Measurements from ENCODE around the gene SPARCL1.

SPARCL1 gene

DNA sequence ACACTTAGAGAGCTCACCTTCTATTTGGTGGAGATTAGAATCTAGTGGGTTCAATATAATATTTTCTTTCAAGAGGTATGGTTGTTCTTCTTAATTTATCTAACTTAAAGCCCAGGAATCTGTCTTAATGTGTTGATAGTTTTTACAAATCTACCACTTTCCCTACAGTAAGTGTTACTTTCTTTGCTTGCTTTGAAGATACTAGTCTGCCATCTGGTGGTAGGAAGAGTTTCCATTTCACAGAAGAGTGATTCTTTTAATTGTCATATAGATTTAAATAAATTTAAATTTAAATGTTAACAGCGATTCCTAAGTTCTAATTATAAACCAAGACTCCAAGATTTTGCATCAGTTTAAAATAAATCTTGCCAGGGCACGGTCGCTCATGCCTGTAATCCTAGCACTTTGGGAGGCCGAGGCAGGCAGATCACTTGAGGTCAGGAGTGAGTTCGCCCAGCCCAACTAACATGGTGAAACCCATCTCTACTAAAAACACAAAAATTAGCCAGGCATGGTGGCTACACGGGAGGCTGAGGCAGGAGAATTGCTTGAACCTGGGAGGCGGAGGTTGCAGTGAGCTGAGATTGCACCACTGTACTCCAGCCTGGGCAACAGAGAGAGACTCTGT, 63.3 kb downstream of the SPARCL1 start:
- TF ChIP-seq, protein P1, sequence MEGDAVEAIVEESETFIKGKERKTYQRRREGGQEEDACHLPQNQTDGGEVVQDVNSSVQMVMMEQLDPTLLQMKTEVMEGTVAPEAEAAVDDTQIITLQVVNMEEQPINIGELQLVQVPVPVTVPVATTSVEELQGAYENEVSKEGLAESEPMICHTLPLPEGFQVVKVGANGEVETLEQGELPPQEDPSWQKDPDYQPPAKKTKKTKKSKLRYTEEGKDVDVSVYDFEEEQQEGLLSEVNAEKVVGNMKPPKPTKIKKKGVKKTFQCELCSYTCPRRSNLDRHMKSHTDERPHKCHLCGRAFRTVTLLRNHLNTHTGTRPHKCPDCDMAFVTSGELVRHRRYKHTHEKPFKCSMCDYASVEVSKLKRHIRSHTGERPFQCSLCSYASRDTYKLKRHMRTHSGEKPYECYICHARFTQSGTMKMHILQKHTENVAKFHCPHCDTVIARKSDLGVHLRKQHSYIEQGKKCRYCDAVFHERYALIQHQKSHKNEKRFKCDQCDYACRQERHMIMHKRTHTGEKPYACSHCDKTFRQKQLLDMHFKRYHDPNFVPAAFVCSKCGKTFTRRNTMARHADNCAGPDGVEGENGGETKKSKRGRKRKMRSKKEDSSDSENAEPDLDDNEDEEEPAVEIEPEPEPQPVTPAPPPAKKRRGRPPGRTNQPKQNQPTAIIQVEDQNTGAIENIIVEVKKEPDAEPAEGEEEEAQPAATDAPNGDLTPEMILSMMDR (IDR thresholded peaks at IDR 0.05), result peak; percentile 84
- TF ChIP-seq ZFX (IDR thresholded peaks at IDR 0.05; ENCODE audit: borderline replicate concordance), result no peak
- H3K27ac ChIP-seq, result no peak overlapping the region

DNA sequence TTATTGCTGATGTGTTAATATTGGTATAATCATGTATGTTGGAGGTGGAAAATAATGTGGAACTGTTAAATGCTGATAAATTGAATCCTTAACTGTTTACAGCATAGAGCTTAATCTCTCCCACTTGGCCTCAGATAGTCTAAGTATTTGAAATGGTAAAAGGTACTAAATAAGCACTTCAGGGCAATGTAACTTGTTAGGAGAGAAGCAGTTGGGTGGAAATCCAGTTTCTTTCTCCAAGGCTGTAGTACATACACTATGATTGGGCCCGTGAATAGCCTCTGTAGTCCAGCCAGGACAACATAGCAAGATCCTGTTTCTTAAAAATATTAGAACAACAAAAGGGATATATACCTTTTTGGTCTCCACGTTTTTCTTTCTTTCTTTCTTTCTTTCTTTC, 67.1 kb downstream of the SPARCL1 start:
- 0 out of 2 replicates have a peak overlapping the region, but pooled peaks have one; percentile 3 for H3K27ac ChIP-seq
- TF ChIP-seq ZFX (IDR thresholded peaks at IDR 0.05; ENCODE audit: borderline replicate concordance), result no peak
- TF ChIP-seq, protein P1 (IDR thresholded peaks at IDR 0.05), result no peak

DNA sequence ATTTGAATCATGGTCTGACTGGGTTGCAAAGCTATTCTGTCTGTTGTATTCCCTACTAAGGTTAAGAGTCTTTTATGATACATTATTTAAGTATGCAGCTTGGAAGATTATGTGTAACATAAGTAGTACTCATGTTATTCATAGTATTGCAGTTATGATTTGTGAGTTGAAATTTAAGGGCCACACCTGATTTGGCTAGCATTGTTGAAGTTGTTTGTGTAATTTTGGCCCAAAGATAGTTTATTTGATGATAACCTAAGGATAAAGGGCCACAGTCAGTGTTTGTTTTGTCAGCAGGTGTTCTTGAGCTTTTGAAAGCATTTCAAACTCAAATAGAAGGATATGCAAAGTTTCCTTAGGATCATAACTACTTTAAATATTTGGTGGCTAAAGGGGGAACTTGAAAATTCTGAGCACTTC, 67.9 kb downstream of the SPARCL1 start:
- peak overlapping the region; percentile 3 for H3K27ac ChIP-seq
- no peak for TF ChIP-seq ZFX (IDR thresholded peaks at IDR 0.05; ENCODE audit: borderline replicate concordance)
- TF ChIP-seq, protein P1 (IDR thresholded peaks at IDR 0.05), result no peak

DNA sequence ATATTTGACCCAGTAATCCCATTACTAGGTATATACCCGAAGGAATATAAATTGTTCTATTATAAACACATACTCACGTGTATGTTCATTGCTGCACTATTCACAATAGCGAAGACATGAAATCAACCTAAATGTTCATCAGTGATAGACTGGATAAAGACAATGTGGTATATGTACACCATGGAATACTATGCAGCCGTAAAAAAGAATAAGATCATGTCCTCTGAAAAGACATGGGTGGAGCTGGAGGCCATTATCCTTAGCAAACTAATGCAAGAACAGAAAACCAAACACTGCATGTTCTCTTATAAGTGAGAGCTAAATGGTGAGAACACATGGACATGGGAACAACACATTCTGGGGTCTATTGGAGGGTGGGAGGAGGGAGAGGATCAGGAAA, 70.3 kb downstream of the SPARCL1 start:
- H3K27ac ChIP-seq, result no peak overlapping the region
- no peak for TF ChIP-seq ZFX (IDR thresholded peaks at IDR 0.05; ENCODE audit: borderline replicate concordance)
- TF ChIP-seq, protein P1 (IDR thresholded peaks at IDR 0.05), result no peak

DNA sequence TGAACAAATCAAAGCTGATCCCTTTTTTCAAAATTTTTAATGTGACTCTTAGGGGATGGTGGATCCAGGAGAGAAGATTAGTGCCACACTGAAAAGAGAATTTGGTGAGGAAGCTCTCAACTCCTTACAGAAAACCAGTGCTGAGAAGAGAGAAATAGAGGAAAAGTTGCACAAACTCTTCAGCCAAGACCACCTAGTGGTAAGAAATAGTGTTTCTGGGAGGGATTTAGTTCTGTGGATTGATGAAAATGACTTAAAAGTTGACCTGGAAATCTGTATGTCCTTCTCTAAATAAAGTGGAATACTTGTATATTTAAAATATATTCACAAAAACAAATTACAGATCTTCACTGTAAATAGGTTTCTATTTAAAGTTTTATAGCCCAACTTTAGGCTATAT, 77.6 kb downstream of the SPARCL1 start:
- TF ChIP-seq ZFX (IDR thresholded peaks at IDR 0.05; ENCODE audit: borderline replicate concordance), result no peak
- TF ChIP-seq, protein P1 (IDR thresholded peaks at IDR 0.05), result no peak
- H3K27ac ChIP-seq, result no peak overlapping the region

DNA sequence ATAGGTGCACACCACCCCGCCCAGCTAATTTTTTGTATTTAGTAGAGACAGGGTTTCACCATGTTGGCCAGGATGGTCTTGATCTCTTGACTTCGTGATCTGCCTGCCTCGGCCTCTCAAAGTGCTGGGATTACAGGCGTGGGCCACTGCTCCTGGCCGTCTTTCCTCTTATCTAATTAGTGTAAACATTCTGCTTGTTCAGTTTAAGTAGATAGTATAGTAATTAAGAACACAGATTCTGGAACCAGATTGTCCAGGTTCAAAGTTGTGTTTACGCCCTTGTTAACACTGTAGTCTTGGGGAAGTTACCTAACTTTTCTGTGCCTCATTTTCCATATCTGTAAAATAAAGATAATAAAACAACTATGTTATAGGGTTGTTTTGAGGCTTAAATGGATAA, 82.8 kb downstream of the SPARCL1 start:
- peak overlapping the region; percentile 38; the same call in 1 of the 2 replicates for H3K27ac ChIP-seq

DNA sequence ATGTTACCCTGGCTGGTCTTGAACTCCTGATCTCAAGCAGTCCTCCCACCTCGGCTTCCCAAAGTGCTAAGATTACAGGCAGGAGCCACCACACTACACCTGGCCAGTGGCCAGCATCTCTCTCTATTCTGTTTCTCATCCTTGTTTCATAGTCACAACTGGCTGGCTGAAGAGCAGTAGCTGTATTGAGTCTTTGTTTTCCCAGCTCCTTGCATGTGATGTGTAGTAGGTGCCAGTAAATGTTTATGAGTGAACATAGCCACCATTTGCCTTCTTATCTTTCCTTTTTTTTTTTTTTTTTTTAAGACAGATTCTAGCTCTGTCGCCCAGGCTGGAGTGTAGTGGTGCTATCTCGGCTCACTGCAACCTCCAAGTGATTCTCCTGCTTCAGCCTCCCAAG, 83.2 kb downstream of the SPARCL1 start:
- TF ChIP-seq, protein P1 (IDR thresholded peaks at IDR 0.05), result no peak
- no peak for TF ChIP-seq ZFX (IDR thresholded peaks at IDR 0.05; ENCODE audit: borderline replicate concordance)
- H3K27ac ChIP-seq, result peak overlapping the region; percentile 38; the same call in 1 of the 2 replicates

DNA sequence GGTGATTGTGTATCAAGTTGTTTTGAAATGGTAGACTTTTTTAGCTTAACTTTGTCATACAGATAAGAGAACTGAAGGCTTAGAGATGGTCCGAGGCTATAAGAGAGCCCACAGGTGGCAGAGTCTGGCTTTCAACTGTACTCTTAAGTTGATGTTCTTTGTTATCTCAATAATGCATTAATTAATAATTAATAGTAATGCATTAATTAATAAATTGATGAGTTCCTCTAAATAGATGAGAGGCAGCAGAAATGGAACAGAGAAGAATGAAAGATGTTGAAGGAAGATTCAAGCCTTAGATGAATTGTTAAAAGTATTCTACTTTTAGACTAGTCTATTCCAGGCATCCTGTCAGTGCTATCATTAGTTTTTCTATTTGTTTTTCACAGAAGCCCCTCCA, 84.4 kb downstream of the SPARCL1 start:
- TF ChIP-seq, protein P1 (IDR thresholded peaks at IDR 0.05), result no peak
- TF ChIP-seq ZFX (IDR thresholded peaks at IDR 0.05; ENCODE audit: borderline replicate concordance), result no peak
- H3K27ac ChIP-seq, result no peak overlapping the region

Data from 22Rv1 (cell line).